Stimulated activated CD8-positive, alpha-beta memory T cell treated with anti-CD3 and anti-CD28 coated beads, Interleukin-15, amount 100 ng/mL, for 24 hours (primary cell): ENCODE results near the gene FAM171A2.
"Not testable (repeated sequence)": the region's sequence is repeated elsewhere in the genome, so short reads cannot be mapped to it uniquely, and the experiment has no call there.

Experiments used
- DNase-seq: peaks from one replicate; pipeline ENCODE4 v3.0.0-alpha.2; 2020; ENCODE audit warnings: low read depth

The FAM171A2 gene

DNA sequence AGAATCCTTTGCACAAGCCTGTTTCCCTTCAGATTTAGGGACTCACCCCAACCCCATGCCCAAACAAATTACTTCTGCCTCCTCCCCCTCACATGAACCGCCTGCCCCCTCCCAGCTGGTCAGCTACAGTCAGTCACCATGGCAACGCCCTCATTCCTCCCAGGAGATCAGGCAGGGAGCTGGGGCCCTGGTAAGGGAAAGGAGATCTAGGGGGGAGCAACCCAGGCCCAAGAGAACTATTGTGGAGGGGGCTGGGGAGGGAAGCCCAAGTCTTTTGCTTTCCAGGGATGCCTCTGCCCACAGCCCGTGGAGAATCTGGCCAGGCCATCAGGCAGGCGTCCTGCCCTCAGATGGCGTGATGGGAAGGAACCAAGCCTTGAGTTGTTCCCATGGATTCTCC lies 2.8 kb downstream of the FAM171A2 start:
- DNase-seq: no peak

DNA sequence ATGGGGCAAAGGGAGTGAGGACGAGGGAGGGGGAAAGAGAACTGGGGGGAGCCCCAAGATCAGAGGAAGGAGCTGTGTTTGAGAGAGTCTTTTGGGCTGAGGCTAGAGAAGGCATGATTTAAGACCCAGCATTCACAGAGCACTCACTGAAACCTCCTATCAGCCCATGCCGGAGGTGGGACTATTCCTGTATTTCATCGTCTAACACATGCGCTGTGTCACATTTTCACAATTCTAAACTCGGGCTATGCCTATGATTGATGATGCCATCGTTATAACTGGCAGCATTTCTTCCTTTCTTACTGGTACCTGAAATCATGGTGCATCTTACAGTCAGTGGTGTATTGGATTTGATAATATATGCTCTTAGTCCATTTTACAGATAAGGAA lies 3.5 kb downstream of the FAM171A2 start:
- DNase-seq: no peak

- no peak for DNase-seq
Measured at GRCh38 chr17:44359458-44360143, 4.1 kb downstream of the FAM171A2 start.

DNA sequence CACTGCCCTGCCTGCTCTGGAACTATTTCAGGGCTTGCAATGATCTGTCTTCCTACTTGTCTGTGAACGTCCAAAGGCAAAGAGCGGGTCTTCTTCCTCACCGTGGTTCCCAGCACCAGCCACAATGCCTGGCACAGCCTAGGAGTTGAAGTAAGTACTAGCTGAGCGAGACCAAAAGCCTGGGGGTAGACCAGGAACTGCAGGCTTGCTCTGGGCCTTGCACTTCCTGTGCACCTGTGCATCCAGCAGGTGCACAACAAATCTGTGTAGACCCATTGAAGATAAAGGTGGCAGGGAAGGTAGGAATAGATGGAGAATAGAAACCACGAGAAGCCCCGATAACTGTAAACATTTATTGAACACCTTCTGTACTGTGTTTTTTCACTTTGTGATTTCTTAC lies 4.6 kb downstream of the FAM171A2 start:
- DNase-seq: no peak

- DNase-seq: no peak
Measured at GRCh38 chr17:44358066-44358465, 5.6 kb downstream of the FAM171A2 start.

DNA sequence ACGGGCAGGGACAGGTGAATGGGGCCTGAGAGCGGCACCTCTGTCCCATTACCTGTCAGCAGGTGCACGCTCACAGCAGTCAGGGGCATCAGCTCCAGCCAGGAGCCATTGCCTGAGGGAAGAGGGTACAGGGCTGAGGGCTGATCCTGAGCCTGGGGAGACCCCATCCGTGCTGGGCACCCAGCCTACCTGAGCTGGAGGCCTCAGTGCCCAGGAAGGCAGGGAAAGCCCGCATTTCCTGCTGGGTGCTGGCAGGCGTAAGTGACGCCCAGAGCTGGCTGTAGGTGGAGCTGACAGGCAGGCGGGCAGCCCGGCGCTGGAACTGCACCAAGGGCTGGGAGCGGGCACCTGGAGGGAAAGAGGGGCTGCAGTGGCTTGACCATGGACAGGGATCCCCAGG lies 7.4 kb downstream of the FAM171A2 start:
- no peak for DNase-seq

DNA sequence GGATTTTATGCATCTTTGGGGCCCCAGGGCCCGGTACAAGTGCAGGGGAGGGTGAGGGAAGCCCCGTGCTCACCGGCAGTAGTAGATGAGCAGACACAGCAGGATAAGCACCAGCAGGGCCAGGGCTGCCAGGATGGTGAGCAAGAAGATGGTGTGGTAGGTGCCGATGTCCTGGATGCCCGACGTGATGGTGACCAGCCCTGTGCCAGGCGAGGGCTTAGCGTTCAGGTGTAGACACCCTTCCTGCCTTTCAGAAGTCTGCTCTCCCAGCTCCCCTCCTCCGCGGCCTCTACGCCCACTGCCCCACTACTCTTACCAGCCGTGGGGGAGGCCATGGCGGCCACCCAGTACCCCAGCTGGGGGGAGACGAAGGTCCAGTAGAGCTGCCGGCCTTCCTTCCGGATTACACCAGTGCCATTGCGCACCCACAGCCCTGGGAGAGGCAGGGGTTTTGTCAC lies 8.0 kb downstream of the FAM171A2 start:
- no peak for DNase-seq

DNA sequence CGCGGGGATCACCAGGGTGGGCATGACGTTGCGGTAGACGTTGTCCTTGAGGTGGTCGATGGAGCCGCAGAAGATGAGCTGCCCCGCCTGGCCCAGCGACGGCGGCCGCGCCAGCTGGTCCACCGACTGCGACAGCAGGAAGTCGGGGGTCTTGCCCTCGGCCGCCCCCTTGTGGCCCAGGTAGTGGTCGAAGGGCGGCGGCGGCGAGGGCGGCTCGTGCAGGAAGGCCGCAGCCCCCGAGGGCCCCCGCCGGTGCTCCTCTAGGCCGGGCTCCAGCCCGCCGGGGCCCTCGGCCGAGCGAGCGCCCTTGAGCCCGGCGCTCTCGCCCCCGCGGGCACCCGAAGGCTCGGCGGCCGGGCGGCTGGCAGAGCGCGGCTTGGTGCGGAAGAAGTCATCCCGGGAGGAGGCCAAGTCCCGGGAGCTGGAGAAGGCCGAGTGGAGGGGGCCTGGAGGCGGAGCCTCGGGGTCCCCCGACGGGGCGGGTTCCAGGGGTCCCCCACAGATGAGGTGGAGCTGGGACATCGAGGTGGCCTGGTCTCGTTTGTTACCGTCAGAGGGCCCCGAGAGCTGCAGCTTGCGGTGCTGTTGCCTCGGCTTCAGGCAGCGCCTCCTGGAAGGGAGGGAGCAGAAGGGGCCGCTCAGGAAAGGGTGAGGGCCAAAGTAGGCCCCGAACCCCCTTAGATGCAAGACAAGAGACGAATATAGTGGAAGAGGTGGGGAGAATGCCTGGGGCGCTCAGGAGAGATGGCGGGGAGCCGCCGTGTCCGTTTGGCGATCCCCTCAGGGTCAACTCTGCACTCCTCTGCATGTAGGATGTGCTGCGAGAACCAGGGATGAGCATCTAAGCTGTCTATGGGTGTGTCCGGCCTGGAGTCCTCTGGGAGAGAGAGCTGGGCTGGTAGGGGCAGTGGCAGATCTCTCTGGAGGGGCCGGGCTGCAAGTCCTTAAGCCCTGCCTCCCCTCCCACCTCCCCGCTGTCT lies 8.8 kb downstream of the FAM171A2 start:
- DNase-seq: peak; percentile 40

- no peak for DNase-seq
Measured at GRCh38 chr17:44353672-44354331, 9.9 kb downstream of the FAM171A2 start.

GRCh38 chr17:44352828-44353671 lies 10.6 kb downstream of the FAM171A2 start:
- DNase-seq: no peak

DNA sequence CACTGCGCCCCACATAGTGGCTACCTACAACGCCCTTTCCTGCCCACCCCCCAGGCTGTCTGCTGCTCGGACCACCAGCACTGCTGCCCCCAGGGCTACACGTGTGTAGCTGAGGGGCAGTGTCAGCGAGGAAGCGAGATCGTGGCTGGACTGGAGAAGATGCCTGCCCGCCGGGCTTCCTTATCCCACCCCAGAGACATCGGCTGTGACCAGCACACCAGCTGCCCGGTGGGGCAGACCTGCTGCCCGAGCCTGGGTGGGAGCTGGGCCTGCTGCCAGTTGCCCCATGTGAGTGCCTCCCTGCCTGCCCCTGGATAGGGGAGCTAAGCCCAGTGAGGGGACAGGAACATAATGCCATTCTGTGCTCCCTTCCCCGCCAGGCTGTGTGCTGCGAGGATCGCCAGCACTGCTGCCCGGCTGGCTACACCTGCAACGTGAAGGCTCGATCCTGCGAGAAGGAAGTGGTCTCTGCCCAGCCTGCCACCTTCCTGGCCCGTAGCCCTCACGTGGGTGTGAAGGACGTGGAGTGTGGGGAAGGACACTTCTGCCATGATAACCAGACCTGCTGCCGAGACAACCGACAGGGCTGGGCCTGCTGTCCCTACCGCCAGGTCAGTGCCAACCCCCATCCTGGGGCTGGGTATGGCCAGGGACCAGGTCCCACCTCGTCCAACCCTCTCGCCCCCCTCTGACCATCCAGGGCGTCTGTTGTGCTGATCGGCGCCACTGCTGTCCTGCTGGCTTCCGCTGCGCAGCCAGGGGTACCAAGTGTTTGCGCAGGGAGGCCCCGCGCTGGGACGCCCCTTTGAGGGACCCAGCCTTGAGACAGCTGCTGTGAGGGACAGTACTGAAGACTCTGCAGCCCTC lies 11.5 kb downstream of the FAM171A2 start:
- no peak for DNase-seq

DNA sequence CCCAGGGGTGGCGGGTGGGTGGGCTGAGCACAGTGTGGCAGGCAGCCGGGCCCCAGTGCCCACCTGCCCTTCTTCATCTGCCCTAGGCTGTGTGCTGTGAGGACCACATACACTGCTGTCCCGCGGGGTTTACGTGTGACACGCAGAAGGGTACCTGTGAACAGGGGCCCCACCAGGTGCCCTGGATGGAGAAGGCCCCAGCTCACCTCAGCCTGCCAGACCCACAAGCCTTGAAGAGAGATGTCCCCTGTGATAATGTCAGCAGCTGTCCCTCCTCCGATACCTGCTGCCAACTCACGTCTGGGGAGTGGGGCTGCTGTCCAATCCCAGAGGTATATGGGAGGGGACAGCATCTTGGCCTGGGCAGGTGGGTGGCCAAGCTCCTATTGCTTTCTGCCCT lies 12.2 kb downstream of the FAM171A2 start:
- no peak for DNase-seq

DNA sequence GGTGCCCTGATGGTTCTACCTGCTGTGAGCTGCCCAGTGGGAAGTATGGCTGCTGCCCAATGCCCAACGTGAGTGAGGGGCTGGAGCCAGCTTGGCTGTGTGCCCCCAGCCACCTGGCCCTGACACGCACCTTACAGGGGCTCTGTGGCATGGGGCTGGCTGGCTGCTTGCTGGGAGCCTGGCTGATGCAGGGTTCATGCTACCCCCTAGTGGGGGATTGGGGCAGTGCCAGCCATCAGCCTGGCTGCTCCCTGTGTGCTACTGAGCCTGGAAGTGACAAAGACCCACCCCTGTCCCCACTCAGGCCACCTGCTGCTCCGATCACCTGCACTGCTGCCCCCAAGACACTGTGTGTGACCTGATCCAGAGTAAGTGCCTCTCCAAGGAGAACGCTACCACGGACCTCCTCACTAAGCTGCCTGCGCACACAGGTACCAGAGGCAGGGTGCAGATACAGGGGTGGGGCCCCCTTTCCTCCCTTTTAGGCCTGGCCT lies 12.9 kb downstream of the FAM171A2 start:
- peak; percentile 49 for DNase-seq

- DNase-seq: no peak
Measured at GRCh38 chr17:44349553-44350070, 14.0 kb downstream of the FAM171A2 start.

DNA sequence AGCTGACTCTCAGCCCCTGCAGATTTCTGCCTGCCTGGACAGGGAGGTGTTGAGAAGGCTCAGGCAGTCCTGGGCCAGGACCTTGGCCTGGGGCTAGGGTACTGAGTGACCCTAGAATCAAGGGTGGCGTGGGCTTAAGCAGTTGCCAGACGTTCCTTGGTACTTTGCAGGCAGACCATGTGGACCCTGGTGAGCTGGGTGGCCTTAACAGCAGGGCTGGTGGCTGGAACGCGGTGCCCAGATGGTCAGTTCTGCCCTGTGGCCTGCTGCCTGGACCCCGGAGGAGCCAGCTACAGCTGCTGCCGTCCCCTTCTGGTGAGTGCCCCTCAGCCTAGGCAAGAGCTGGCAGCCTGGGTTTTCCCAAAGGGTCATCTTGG lies 14.7 kb downstream of the FAM171A2 start:
- no peak for DNase-seq

DNA sequence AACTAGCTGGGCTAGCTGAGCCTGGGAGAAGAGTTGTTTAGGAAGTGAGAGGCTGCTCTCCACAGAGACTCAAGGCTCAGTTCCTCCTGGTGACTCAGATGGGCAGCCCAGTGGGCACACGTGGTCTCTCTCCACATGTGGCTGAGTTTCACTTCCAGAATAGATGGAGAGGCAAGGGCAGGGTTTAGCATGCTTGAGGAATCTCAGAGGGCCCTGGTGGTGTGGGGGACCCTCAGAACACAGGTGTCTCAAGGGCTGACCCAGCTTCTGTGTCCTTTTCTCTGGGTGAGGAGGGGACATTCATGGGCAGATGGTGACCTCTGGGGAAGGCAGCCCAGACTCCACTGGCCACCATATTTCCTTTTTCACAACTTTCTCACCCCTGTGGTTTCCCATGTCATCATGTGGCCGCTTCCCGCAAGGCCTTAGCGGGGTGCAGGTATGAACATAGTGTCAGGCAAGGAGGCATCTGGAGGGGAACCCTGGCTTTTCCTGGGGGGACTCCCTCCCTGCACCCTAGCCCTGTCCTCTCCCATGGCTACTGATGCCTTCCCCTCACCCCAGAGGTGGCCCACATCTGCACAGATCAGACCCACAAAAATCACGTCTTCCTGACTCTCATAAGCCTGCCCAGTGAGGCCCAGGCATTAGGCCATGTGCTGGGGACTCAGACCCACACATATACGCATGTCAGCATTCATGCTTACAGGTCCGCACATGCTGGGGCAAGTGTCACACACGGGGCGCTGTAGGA lies 15.2 kb downstream of the FAM171A2 start:
- no peak for DNase-seq

GRCh38 chr17:44347206-44348055 lies 16.2 kb downstream of the FAM171A2 start:
- not testable (repeated sequence) for DNase-seq

GRCh38 chr17:44346064-44346844 lies 17.4 kb downstream of the FAM171A2 start:
- no peak for DNase-seq
